ENCODE results near the gene MAFG. TPM values are rescaled to one million over a fixed set of nuclear protein-coding genes. Genes with fewer than 3 reads are reported as not detected.
"Not testable (repeated sequence)": the region's sequence is repeated elsewhere in the genome, so short reads cannot be mapped to it uniquely, and the experiment has no call there.

MAFG gene
- total RNA-seq, 2 experiments from 2014 or later: 15.8 to 20.2 TPM

- no peak for DNase-seq
- Mint-ChIP-seq H3K4me3 (no peak overlapping the region), H3K27ac (no peak overlapping the region), H3K9me3 (no peaks in the 10 kb centered on the region), H3K27me3 (peaks cover 14% of the 10 kb centered on the region), H3K36me3 (ENCODE audit: low read depth) (no peaks in the 10 kb centered on the region), H3K4me1 (peaks cover 8% of the 10 kb centered on the region)
- POLR2A ChIA-PET: no interaction called here
- CTCF ChIA-PET: interaction anchor here (0.6 to 1.5 kb wide), 6 partner anchors 8 to 392 kb away, joined by 3 to 6 read pairs (median 3); partner anchors contain the start of genes CENPX, DCXR and LRRC45
Measured at GRCh38 chr17:81955058-81955681, 27.6 kb upstream of the MAFG start.

GRCh38 chr17:81954131-81955057 is 26.9 kb upstream of the MAFG start:
- no peak for DNase-seq
- Mint-ChIP-seq H3K4me3 (no peak overlapping the region), H3K27me3 (peaks cover 14% of the 10 kb centered on the region), H3K36me3 (ENCODE audit: low read depth) (no peaks in the 10 kb centered on the region), H3K9me3 (no peaks in the 10 kb centered on the region), H3K27ac (no peak overlapping the region), H3K4me1 (peaks cover 8% of the 10 kb centered on the region)
- POLR2A ChIA-PET: no interaction called here
- CTCF ChIA-PET: interaction anchor here (0.6 to 1.5 kb wide), 5 partner anchors 8 to 392 kb away, joined by 3 to 6 read pairs (median 3); partner anchors contain the start of genes CENPX, DCXR and LRRC45

GRCh38 chr17:81953443-81953842 is 25.9 kb upstream of the MAFG start:
- DNase-seq; H3K4me1 Mint-ChIP-seq; H3K27ac Mint-ChIP-seq; H3K36me3 Mint-ChIP-seq (ENCODE audit: low read depth); H3K27me3 Mint-ChIP-seq; POLR2A ChIA-PET; H3K4me3 Mint-ChIP-seq; H3K9me3 Mint-ChIP-seq: not testable (repeated sequence)
- CTCF ChIA-PET: interaction anchor here (0.7 to 1.4 kb wide), 3 partner anchors 9 to 37 kb away, joined by 3 read pairs; no protein-coding TSS in a partner anchor

GRCh38 chr17:81952792-81953228 is 25.3 kb upstream of the MAFG start:
- Mint-ChIP-seq H3K36me3 (ENCODE audit: low read depth) (no peaks in the 10 kb centered on the region), H3K4me1 (peaks cover 3% of the 10 kb centered on the region), H3K27me3 (peaks cover 2% of the 10 kb centered on the region), H3K27ac (no peak overlapping the region), H3K9me3 (no peaks in the 10 kb centered on the region), H3K4me3 (no peak overlapping the region)
- ChIA-PET POLR2A (no interaction called here), CTCF (no interaction called here)
- DNase-seq: no peak

DNA sequence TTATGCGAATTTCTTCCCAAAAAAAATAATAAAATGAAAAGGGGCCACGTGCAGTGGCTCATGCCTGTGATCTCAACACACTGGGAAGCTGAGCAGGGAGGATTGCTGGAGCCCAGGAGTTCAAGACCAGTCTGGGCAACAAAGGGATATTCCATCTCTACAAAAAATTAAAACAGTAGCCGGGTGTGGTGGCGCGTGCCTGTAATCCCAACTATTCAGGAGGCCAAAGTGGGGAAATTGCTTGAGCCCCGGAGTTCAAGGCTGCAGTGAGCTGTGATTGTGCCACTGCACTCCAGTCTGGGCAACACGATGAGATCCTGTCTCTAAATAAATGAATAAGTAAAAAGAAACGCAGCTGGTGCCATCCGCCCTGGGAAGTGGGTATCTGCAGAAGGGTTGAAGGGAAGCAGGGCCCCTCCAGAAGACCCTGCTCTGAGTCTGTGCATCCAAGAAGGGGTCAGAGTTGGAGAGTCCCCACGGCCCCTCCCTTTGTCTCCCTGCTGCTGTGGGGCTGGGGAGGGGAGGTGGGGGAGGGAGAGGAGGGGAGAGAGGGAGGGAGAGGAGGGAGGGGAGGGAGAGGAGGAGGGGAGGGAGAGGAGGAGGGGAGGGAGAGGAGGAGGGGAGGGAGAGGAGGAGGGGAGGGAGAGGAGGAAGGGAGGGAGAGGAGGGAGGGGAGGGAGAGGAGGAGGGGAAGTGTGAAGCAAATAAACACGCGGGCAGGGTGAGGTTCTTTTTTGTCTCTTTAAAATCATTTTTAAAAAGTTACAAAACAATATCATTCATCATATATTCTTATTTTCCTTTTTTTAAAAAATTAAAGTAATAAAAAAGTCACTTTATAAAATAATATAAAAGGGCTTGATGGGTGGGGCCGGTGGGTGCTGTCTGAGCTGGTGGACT is 24.5 kb upstream of the MAFG start:
- ChIA-PET POLR2A (no interaction called here), CTCF (interaction anchor here (0.8 to 4.1 kb wide), 2 partner anchors 8 to 289 kb away, joined by 4 to 21 read pairs; partner anchors contain the start of gene NOTUM)
- no peaks in the 10 kb centered on the region for H3K9me3 Mint-ChIP-seq
- no peak for DNase-seq
- peak overlapping the region; percentile 10 for H3K27ac Mint-ChIP-seq
- H3K4me3 Mint-ChIP-seq: no peak overlapping the region
- no peaks in the 10 kb centered on the region for H3K36me3 Mint-ChIP-seq (ENCODE audit: low read depth)
- peaks cover 3% of the 10 kb centered on the region for H3K4me1 Mint-ChIP-seq
- H3K27me3 Mint-ChIP-seq: peaks cover 2% of the 10 kb centered on the region

DNA sequence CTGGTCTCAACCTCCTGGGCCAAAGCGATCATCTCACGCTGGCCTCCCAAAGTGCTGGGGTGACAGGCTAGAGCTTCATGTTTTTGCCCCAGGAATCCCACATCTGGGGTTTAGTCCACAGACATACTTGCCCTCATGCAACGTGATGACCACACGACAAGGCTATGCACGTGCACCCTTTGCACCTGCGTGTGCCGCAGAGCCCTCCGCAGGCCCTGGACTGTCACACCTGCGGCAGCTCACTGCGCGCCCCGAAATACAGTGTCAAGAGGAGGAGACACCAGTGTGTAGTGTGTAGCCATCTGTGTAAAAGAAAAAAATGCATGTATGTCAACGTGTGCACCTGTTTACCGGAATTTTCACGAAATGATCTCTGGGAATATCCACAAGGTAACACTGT is 23.0 kb upstream of the MAFG start:
- peaks cover 3% of the 10 kb centered on the region for H3K4me1 Mint-ChIP-seq
- CTCF ChIA-PET: interaction anchor here (0.7 to 4.1 kb wide), 3 partner anchors 10 to 342 kb away, joined by 4 to 21 read pairs (median 6); partner anchors contain the start of gene NOTUM
- POLR2A ChIA-PET: no interaction called here
- H3K36me3 Mint-ChIP-seq (ENCODE audit: low read depth): no peaks in the 10 kb centered on the region
- DNase-seq: no peak
- peaks cover 2% of the 10 kb centered on the region for H3K27me3 Mint-ChIP-seq
- H3K4me3 Mint-ChIP-seq: no peak overlapping the region
- H3K9me3 Mint-ChIP-seq: no peaks in the 10 kb centered on the region
- no peak overlapping the region for H3K27ac Mint-ChIP-seq

DNA sequence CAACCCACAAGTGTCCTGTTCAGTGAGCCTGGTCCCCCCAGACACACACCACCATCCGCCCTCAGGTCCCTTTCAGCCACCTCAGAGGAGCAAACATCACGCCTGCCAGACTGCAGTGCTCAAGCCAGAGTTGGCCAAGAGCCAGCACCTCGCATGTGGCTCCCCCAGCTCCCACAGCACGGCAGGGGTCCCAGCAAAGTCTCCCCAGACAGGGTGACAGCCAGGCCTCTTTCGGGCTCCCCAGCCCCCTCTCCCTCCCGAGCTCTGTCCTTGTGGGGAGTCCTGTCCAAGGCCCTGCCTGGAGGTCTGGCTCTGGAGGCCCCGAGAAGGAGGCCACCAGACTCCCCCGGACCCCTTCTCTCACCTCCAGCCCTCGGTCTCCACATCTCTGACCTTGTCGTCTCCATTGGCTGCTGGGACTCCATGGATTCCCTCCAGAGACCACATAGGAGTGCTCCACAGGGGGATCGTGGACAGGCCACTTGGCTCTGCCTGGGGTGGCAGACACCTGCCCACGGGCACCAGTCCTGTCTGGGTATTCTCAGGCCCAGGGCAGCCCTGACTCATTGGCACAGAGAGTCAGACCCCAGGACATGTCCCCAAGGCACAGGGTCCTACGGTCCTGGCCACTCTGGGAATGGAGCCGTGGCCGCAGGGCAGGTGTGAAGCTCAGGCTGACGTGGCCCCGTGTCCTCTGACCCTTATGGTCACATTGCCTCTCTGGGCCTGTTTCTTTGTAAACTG is 21.3 kb upstream of the MAFG start:
- ChIA-PET CTCF (interaction anchor here (0.7 to 4.1 kb wide), 2 partner anchors 11 to 63 kb away, joined by 3 to 21 read pairs; partner anchors contain the start of gene NOTUM), POLR2A (no interaction called here)
- no peaks in the 10 kb centered on the region for H3K36me3 Mint-ChIP-seq (ENCODE audit: low read depth)
- H3K27ac Mint-ChIP-seq: no peak overlapping the region
- DNase-seq: no peak
- peaks cover 2% of the 10 kb centered on the region for H3K27me3 Mint-ChIP-seq
- no peak overlapping the region for H3K4me3 Mint-ChIP-seq
- H3K4me1 Mint-ChIP-seq: peaks cover 3% of the 10 kb centered on the region
- no peaks in the 10 kb centered on the region for H3K9me3 Mint-ChIP-seq

DNA sequence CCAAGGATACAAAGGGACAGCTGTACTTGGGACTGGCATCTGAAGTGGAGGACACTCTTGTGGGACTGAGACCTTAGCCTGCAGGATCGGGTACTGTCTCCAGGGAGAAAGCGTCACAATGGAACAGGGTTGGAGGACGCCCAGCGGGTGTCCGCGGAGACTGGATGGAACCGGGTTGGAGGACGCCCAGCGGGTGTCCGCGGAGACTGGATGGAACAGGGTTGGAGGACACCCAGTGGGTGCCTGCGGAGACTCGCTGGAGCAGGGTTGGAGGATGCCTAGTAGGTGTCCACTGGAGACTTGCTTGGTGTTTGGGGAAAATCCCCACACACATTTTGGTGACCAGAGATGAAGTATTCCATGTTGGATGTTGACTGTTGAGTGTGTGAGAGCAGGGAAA is 19.7 kb upstream of the MAFG start, which contains the start of gene MYADML2:
Gene MYADML2, minus strand, starts transcription at position 45 of the 400 bp plus-strand sequence. CDS start 5,492 bp downstream, outside the sequence.
- Mint-ChIP-seq H3K4me1 (peaks cover 3% of the 10 kb centered on the region), H3K9me3 (no peaks in the 10 kb centered on the region), H3K27me3 (peaks cover 2% of the 10 kb centered on the region), H3K36me3 (ENCODE audit: low read depth) (no peaks in the 10 kb centered on the region), H3K27ac (no peak within 1 kb of the TSS), H3K4me3 (no peak within 1 kb of the TSS)
- no peak for DNase-seq
- ChIA-PET POLR2A (no interaction called here), CTCF (no interaction called here)

GRCh38 chr17:81944858-81945257 is 17.3 kb upstream of the MAFG start:
- POLR2A ChIA-PET: no interaction called here
- Mint-ChIP-seq H3K4me3 (no peak overlapping the region), H3K36me3 (ENCODE audit: low read depth) (no peaks in the 10 kb centered on the region), H3K27ac (no peak overlapping the region), H3K27me3 (no peaks in the 10 kb centered on the region), H3K4me1 (no peaks in the 10 kb centered on the region), H3K9me3 (no peaks in the 10 kb centered on the region)
- CTCF ChIA-PET: interaction anchor here (0.8 kb wide), 1 partner anchor 17 kb away, joined by 3 read pairs; no protein-coding TSS in a partner anchor
- DNase-seq: no peak

- POLR2A ChIA-PET: no interaction called here
- DNase-seq: no peak
- Mint-ChIP-seq H3K4me1 (peaks cover 6% of the 10 kb centered on the region), H3K4me3 (no peak overlapping the region), H3K27ac (no peak overlapping the region), H3K9me3 (no peaks in the 10 kb centered on the region), H3K27me3 (no peaks in the 10 kb centered on the region), H3K36me3 (ENCODE audit: low read depth) (no peaks in the 10 kb centered on the region)
- CTCF ChIA-PET: interaction anchor here (5.5 kb wide), 1 partner anchor 18 kb away, joined by 32 read pairs; the partner anchor contains the start of gene NOTUM
Measured at GRCh38 chr17:81942167-81942553, 14.6 kb upstream of the MAFG start.

GRCh38 chr17:81941484-81942166 is 14.1 kb upstream of the MAFG start:
- H3K4me3 Mint-ChIP-seq: no peak overlapping the region
- POLR2A ChIA-PET: no interaction called here
- no peak for DNase-seq

More at GRCh38 chr17:81941484-81942166, 14.1 kb upstream of the MAFG start:
- H3K27me3 Mint-ChIP-seq: no peaks in the 10 kb centered on the region
- CTCF ChIA-PET: interaction anchor here (5.5 kb wide), 1 partner anchor 18 kb away, joined by 32 read pairs; the partner anchor contains the start of gene NOTUM
- no peaks in the 10 kb centered on the region for H3K36me3 Mint-ChIP-seq (ENCODE audit: low read depth)
- peaks cover 7% of the 10 kb centered on the region for H3K4me1 Mint-ChIP-seq
- no peak overlapping the region for H3K27ac Mint-ChIP-seq
- no peaks in the 10 kb centered on the region for H3K9me3 Mint-ChIP-seq
